Nephron progenitor cell (in vitro differentiated cells): ENCODE data around the gene MSI1.

Source experiments
- DNase-seq: peaks from one replicate; pipeline ENCODE4 v3.0.0; 2021
- H3K27ac Mint-ChIP-seq: 2 replicates; pipeline ENCODE4 v1.8.0; 2021; ENCODE audit warnings: mild to moderate bottlenecking, moderate library complexity, mixed read lengths
- H3K27me3 Mint-ChIP-seq: 2 replicates; pipeline ENCODE4 v1.8.0; 2021; ENCODE audit warnings: mild to moderate bottlenecking, low read depth, mixed read lengths; ENCODE audit not compliant: poor library complexity
- H3K36me3 Mint-ChIP-seq: 2 replicates; pipeline ENCODE4 v1.8.0; 2021; ENCODE audit warnings: low read depth, mixed read lengths
- H3K4me1 Mint-ChIP-seq: 2 replicates; pipeline ENCODE4 v1.8.0; 2021; ENCODE audit warnings: mixed read lengths
- H3K4me3 Mint-ChIP-seq: 2 replicates; pipeline ENCODE4 v1.8.0; 2021; ENCODE audit warnings: mild to moderate bottlenecking, moderate library complexity, mixed read lengths
- H3K9me3 Mint-ChIP-seq: 2 replicates; pipeline ENCODE4 v1.8.0; 2021; ENCODE audit warnings: mild to moderate bottlenecking, moderate library complexity, mixed read lengths
- TF ChIP-seq, protein P1 (sequence below): fragments of 200-600 bp; sonication (generic); IDR thresholded peaks from 2 replicates; pipeline ENCODE4 v1.5.0; 2021; ENCODE audit warnings: antibody characterized with exemption

Gene MSI1

DNA sequence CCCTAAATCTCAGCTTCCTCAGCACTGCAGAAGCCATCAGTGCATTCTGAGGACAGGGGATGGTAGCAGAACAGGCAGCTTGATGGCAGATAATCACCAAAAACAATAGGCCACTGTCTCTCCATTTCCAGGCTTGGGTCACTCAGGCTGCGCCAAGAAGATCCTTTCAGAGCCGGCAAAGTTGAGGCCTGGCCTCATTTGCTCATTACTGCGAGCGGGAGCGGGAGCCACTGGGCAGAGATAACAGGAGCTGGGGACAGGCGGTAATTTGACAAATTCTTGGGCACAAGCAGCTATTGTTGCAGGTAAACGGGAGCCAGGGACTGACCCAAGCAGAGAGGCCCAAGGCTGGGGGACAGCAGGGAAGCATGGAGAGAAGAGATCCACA lies 2.1 kb downstream of the MSI1 start:
- peak overlapping the region; percentile 92 for H3K4me3 Mint-ChIP-seq
- H3K4me1 Mint-ChIP-seq = peaks cover 80% of the 10 kb centered on the region
- H3K9me3 Mint-ChIP-seq = no peaks in the 10 kb centered on the region
- no peak for DNase-seq
- peaks cover 35% of the 10 kb centered on the region for H3K36me3 Mint-ChIP-seq
- TF ChIP-seq, protein P1, sequence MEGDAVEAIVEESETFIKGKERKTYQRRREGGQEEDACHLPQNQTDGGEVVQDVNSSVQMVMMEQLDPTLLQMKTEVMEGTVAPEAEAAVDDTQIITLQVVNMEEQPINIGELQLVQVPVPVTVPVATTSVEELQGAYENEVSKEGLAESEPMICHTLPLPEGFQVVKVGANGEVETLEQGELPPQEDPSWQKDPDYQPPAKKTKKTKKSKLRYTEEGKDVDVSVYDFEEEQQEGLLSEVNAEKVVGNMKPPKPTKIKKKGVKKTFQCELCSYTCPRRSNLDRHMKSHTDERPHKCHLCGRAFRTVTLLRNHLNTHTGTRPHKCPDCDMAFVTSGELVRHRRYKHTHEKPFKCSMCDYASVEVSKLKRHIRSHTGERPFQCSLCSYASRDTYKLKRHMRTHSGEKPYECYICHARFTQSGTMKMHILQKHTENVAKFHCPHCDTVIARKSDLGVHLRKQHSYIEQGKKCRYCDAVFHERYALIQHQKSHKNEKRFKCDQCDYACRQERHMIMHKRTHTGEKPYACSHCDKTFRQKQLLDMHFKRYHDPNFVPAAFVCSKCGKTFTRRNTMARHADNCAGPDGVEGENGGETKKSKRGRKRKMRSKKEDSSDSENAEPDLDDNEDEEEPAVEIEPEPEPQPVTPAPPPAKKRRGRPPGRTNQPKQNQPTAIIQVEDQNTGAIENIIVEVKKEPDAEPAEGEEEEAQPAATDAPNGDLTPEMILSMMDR = no peak
- H3K27ac Mint-ChIP-seq = peak overlapping the region; percentile 4
- H3K27me3 Mint-ChIP-seq = peaks cover 21% of the 10 kb centered on the region

DNA sequence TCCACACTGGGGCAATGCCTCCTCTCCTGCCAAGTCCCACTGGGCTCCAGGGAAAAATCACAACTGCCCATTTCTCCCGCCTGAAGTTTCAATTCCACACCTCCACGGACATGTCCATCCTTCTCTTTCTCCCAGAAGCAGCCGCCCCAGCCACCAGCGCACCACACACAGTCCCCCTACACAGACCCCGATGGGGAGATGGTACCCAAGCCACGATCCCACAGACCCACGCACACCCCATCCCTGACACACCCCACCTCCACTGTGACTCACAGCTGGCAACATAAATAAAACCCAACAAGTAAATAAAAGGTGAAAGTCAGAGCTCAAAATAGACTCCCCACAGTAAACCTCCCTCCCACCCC lies 2.6 kb downstream of the MSI1 start:
- peaks cover 35% of the 10 kb centered on the region for H3K36me3 Mint-ChIP-seq
- TF ChIP-seq, protein P1 = no peak
- peaks cover 81% of the 10 kb centered on the region for H3K4me1 Mint-ChIP-seq
- H3K27me3 Mint-ChIP-seq = peaks cover 16% of the 10 kb centered on the region
- no peaks in the 10 kb centered on the region for H3K9me3 Mint-ChIP-seq
- peak overlapping the region; percentile 4 for H3K27ac Mint-ChIP-seq
- DNase-seq = no peak
- H3K4me3 Mint-ChIP-seq = peak overlapping the region; percentile 92

DNA sequence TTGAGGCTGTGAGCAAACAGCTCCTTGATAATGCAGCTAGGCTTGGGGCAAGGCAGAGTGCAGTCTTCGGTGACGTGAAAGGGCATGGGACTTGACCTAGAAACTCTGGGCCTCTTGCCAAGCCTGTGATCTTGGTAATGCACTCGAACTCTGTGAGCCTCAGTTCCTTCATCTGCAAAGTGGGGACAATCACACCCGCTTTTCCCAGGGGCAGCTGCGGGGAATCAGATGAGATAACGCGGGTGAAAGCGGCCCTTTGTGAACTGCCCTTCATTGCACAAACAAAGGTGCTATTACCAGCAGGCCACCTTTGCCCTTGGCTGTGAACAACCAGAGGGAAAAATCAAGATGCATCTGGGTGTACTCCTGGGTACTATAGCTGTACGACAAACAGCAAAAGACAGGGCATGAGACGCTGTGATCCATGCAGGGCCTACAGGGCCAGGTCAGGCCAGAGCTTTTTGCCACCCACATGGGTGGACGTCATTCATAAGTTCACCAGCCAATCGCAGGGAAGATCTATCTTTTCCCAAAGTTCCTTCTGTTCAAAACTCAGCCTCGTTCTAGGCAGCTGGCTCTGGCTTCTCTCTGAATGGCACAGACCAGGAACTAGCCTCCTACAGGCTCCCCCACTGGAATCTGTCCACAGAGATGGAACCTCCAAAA lies 3.2 kb downstream of the MSI1 start:
- TF ChIP-seq, protein P1 = no peak
- Mint-ChIP-seq H3K36me3 (peaks cover 35% of the 10 kb centered on the region), H3K27me3 (peaks cover 11% of the 10 kb centered on the region), H3K9me3 (no peaks in the 10 kb centered on the region), H3K4me1 (peaks cover 81% of the 10 kb centered on the region), H3K27ac (peak overlapping the region; percentile 4), H3K4me3 (peak overlapping the region; percentile 92)
- no peak for DNase-seq

DNA sequence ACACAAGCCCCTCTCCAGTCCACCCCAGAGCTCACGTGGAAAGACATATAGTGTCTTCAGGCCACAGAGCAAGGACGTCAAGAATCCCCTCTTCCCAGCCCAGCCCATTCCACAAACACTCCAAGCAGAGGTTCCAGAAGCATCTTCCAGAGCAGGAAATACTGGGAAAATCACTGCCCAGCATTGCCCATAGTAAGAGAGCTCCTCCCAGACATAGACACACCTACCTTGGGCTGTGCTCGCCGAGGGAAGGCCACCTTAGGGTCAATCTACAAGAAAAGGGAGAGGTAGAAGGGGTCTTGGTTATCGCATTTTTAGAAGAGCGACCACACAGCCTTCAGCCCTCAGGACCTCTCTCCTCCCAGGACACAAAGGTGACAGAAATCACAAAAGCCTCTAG lies 4.5 kb downstream of the MSI1 start:
- Mint-ChIP-seq H3K36me3 (peaks cover 44% of the 10 kb centered on the region), H3K27me3 (no peaks in the 10 kb centered on the region), H3K4me3 (peak overlapping the region; percentile 3)

DNA sequence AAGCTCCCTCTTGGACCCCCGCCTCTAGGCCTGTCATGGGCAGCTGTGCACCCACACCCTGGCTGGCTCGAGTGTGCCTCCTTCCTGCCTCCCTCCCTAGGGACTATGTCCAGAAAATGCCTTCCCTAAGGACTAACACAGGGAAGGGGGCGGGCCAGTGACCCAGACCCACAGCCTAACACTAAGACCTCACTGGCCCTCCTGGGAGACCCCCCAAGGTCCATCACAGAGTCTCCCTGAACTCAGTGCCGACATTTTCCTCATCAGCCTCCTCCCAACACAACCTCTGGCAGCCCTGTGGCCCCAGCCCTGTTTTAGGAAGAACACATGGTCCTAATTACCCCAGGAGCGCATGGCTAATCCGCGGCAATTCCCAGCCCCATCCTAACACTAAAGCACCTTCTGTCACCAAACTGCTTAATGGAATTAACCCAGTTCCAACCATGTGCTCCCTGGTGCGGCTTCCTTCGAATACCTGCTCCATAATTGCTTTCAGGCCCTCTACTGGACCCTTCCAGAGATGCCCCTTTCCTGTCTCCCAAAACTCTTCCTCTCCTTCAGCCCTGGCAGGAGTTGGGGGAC lies 5.6 kb downstream of the MSI1 start:
- Mint-ChIP-seq H3K4me3 (peak overlapping the region; percentile 75), H3K36me3 (peaks cover 45% of the 10 kb centered on the region), H3K27ac (peak overlapping the region; percentile 99), H3K9me3 (no peaks in the 10 kb centered on the region), H3K27me3 (no peaks in the 10 kb centered on the region), H3K4me1 (peaks cover 90% of the 10 kb centered on the region)
- TF ChIP-seq, protein P1 = no peak
- DNase-seq = no peak

More for the DNA sequence above, 4.5 kb downstream of the MSI1 start:
- Mint-ChIP-seq H3K4me1 (peaks cover 81% of the 10 kb centered on the region), H3K27ac (peak overlapping the region; percentile 70), H3K9me3 (no peaks in the 10 kb centered on the region)
- no peak for DNase-seq
- TF ChIP-seq, protein P1 = no peak
